Esophagus muscularis mucosa (tissue), 4 donors: Measurements from ENCODE around the gene SIAH2.

Experiments
- EP300 ChIP-seq: sonication (generic); formaldehyde crosslinking; IDR thresholded peaks from one replicate; pipeline ENCODE4 v1.6.1; 2017; ENCODE audit warnings: antibody characterized with exemption
- POLR2A ChIP-seq: fragments of 450-650 bp; IDR thresholded peaks from one replicate; pipeline ENCODE4 v1.6.1; 2017; ENCODE audit warnings: antibody characterized with exemption, moderate library complexity, mild to moderate bottlenecking, low read depth
- POLR2AphosphoS5 ChIP-seq, 2 donors: sonication (generic); formaldehyde crosslinking; IDR thresholded peaks; one replicate each; pipeline ENCODE4 v1.6.1; 2017; ENCODE audit warnings: antibody characterized with exemption in 2 of 2
- TF ChIP-seq, protein P1 (sequence below), 3 experiments: fragments of 200-600 bp in 2 of 3; fragments of 450-650 bp in 1 of 3; sonication (generic) in 2 of 3; IDR thresholded peaks; one replicate each; pipeline ENCODE4 v1.5.1; 2017 to 2019; ENCODE audit warnings: antibody characterized with exemption in 3 of 3, mild to moderate bottlenecking in 2 of 3, moderate library complexity in 1 of 3

- TF ChIP-seq, protein P1, sequence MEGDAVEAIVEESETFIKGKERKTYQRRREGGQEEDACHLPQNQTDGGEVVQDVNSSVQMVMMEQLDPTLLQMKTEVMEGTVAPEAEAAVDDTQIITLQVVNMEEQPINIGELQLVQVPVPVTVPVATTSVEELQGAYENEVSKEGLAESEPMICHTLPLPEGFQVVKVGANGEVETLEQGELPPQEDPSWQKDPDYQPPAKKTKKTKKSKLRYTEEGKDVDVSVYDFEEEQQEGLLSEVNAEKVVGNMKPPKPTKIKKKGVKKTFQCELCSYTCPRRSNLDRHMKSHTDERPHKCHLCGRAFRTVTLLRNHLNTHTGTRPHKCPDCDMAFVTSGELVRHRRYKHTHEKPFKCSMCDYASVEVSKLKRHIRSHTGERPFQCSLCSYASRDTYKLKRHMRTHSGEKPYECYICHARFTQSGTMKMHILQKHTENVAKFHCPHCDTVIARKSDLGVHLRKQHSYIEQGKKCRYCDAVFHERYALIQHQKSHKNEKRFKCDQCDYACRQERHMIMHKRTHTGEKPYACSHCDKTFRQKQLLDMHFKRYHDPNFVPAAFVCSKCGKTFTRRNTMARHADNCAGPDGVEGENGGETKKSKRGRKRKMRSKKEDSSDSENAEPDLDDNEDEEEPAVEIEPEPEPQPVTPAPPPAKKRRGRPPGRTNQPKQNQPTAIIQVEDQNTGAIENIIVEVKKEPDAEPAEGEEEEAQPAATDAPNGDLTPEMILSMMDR (IDR thresholded peaks at IDR 0.05): no peak
- TF ChIP-seq POLR2A: no peak
- no peak for TF ChIP-seq POLR2AphosphoS5 (IDR thresholded peaks at IDR 0.05)
- TF ChIP-seq EP300: no peak
Measured at GRCh38 chr3:150697646-150698045, 65.3 kb downstream of the SIAH2 start.
